PC-3 (cell line): ENCODE data around the gene RIN1. TPM values are rescaled to one million over a fixed set of nuclear protein-coding genes. Genes with fewer than 3 reads are reported as not detected.
"Not testable (repeated sequence)": the region's sequence is repeated elsewhere in the genome, so short reads cannot be mapped to it uniquely, and the experiment has no call there.

Experiments used
- ATAC-seq: fragments of 200-7000 bp; cut with Tn5 transposase; 2 replicates; pipeline ENCODE4 v1.9.1; 2020; ENCODE audit warnings: mild to moderate bottlenecking, moderate library complexity
- BruUV-seq: library from RNA; stranded (reverse); fragments of 400-500 nt; replicated peaks from 2 replicates; lab custom pipeline; 2021; lab: Mats Ljungman, UMichigan
- CTCF ChIA-PET: fragments of 300-600 bp; sonication (Branson Sonifier 250); formaldehyde crosslinking; loops from one replicate; lab custom pipeline; 2022; ENCODE audit warnings: antibody characterized with exemption; lab: Charles Lee
- POLR2A ChIA-PET: fragments of 300-600 bp; sonication (Branson Sonifier 250); formaldehyde crosslinking; loops from one replicate; lab custom pipeline; 2022; ENCODE audit warnings: antibody characterized with exemption; ENCODE audit not compliant: unreplicated experiment; lab: Charles Lee
- DNase-seq: peaks from one replicate; pipeline ENCODE4 v3.0.0-alpha.2; 2015
- H2AFZ ChIP-seq: fragments of 300-600 bp; sonication (generic); 2 replicates; pipeline ENCODE4 v1.6.0; 2016; ENCODE audit warnings: antibody characterized with exemption, low read length
- H3F3A ChIP-seq: fragments of 300-600 bp; sonication (generic); one replicate; pipeline ENCODE4 v1.6.0; 2017; ENCODE audit warnings: antibody characterized with exemption, low read length, control low read depth, mild to moderate bottlenecking; ENCODE audit not compliant: unreplicated experiment
- H3K27ac ChIP-seq: fragments of 300-600 bp; sonication (generic); 2 replicates; pipeline ENCODE4 v1.5.1; 2016; ENCODE audit warnings: mild to moderate bottlenecking, low read length
- H3K27me3 ChIP-seq: fragments of 300-600 bp; sonication (generic); 2 replicates; pipeline ENCODE4 v1.6.1; 2016; ENCODE audit warnings: low read length, mixed read lengths
- H3K36me3 ChIP-seq: fragments of 300-600 bp; sonication (generic); 2 replicates; pipeline ENCODE4 v1.6.1; 2016; ENCODE audit warnings: low read depth, mixed run types, low read length, mixed read lengths
- H3K4me1 ChIP-seq: fragments of 300-600 bp; sonication (generic); 2 replicates; pipeline ENCODE4 v1.5.1; 2016; ENCODE audit warnings: low read length; ENCODE audit not compliant: insufficient read depth
- H3K4me2 ChIP-seq: fragments of 300-600 bp; sonication (generic); 2 replicates; pipeline ENCODE4 v1.6.0; 2016; ENCODE audit warnings: low read length
- H3K4me3 ChIP-seq: fragments of 300-600 bp; sonication (generic); 2 replicates; pipeline ENCODE4 v1.5.1; 2016; ENCODE audit warnings: mild to moderate bottlenecking, low read length, mixed read lengths
- H3K79me2 ChIP-seq: fragments of 300-600 bp; sonication (generic); 2 replicates; pipeline ENCODE4 v1.6.1; 2017; ENCODE audit warnings: low read length, mixed read lengths
- H3K9ac ChIP-seq: fragments of 300-600 bp; sonication (generic); 2 replicates; pipeline ENCODE4 v1.6.0; 2016; ENCODE audit warnings: mild to moderate bottlenecking, low read length
- H3K9me2 ChIP-seq: fragments of 300-600 bp; sonication (generic); replicated peaks from 2 replicates; pipeline ENCODE4 v1.6.1; 2016; ENCODE audit warnings: mixed run types, low read length, mixed read lengths
- H3K9me3 ChIP-seq: fragments of 300-600 bp; sonication (generic); 2 replicates; pipeline ENCODE4 v1.6.1; 2016; ENCODE audit warnings: low read length, mixed read lengths
- H4K20me1 ChIP-seq: fragments of 300-600 bp; sonication (generic); 2 replicates; pipeline ENCODE4 v1.6.1; 2016; ENCODE audit warnings: low read length, mixed read lengths
- EZH2 ChIP-seq: fragments of 300-600 bp; sonication (generic); IDR thresholded peaks from one replicate; pipeline ENCODE4 v1.6.1; 2017; ENCODE audit warnings: antibody characterized with exemption, mild to moderate bottlenecking, low read length; ENCODE audit not compliant: unreplicated experiment
- EZH2phosphoT487 ChIP-seq: fragments of 300-600 bp; sonication (generic); IDR thresholded peaks from 2 replicates; pipeline ENCODE4 v1.6.1; 2018; ENCODE audit warnings: mild to moderate bottlenecking, antibody characterized with exemption, low read length, borderline replicate concordance
- intact Hi-C: fragments of 100-400 bp; cut with micrococcal nuclease; formaldehyde crosslinking; loops from 2 replicates; pipeline ENCODE4 v1.9.0; 2023
- total RNA-seq: library from RNA; depleted of rRNA; stranded (reverse); fragments of >200 nt; gene quantifications from 2 replicates; pipeline ENCODE4 v1.2.3, GENCODE V29; 2014
- TF ChIP-seq, protein P1 (sequence below): fragments of 300-600 bp; sonication (generic); conservative IDR thresholded peaks from 2 replicates; pipeline ENCODE4 v1.5.1; 2017; ENCODE audit warnings: antibody characterized with exemption, low read depth, mild to moderate bottlenecking, low read length

Gene RIN1
- total RNA-seq, 1 experiment from 2014 or later, result 41.2 TPM

DNA sequence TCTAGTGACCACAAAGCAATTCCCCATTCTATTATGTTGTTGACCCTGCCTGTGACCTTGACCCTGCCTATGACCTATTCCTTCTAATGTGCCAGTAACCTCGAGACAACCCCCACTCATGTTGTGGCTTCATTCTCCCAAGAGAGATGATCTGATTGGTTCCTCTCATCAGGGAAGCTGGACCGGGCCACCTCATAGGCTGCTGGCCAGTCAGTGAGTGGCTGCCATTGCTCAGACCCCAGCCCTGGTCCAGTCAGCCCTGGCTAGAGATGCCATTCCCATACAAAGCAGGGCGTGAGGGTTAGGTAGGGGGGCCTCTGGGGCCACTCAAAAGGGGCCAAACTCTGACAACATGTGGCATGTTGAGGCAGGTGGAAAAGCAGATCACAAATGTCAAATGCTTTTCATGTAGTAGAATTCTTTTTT is 23.4 kb upstream of the RIN1 start:
- H3K9me2 ChIP-seq, result no peaks in the 10 kb centered on the region
- no peak overlapping the region for H2AFZ ChIP-seq
- peaks cover 7% of the 10 kb centered on the region; the same call in 1 of the 2 replicates for H3K36me3 ChIP-seq
- H3K79me2 ChIP-seq, result no peaks in the 10 kb centered on the region
- H3K4me2 ChIP-seq, result no peak overlapping the region
- H3K9me3 ChIP-seq, result no peaks in the 10 kb centered on the region
- ATAC-seq (no peak), DNase-seq (no peak)
- no peak overlapping the region for H3K9ac ChIP-seq
- H3K27ac ChIP-seq, result no peak overlapping the region
- H3K4me3 ChIP-seq, result no peak overlapping the region
- no peaks in the 10 kb centered on the region for H3K4me1 ChIP-seq
- ChIA-PET POLR2A (no interaction called here), CTCF (no interaction called here)
- intact Hi-C loops, result no loop called here
- BruUV-seq, result no TSS peak
- H3F3A ChIP-seq, result peaks cover 6% of the 10 kb centered on the region
- no peaks in the 10 kb centered on the region for H4K20me1 ChIP-seq
- TF ChIP-seq EZH2phosphoT487 (no peak), EZH2 (no peak)
- TF ChIP-seq, protein P1, sequence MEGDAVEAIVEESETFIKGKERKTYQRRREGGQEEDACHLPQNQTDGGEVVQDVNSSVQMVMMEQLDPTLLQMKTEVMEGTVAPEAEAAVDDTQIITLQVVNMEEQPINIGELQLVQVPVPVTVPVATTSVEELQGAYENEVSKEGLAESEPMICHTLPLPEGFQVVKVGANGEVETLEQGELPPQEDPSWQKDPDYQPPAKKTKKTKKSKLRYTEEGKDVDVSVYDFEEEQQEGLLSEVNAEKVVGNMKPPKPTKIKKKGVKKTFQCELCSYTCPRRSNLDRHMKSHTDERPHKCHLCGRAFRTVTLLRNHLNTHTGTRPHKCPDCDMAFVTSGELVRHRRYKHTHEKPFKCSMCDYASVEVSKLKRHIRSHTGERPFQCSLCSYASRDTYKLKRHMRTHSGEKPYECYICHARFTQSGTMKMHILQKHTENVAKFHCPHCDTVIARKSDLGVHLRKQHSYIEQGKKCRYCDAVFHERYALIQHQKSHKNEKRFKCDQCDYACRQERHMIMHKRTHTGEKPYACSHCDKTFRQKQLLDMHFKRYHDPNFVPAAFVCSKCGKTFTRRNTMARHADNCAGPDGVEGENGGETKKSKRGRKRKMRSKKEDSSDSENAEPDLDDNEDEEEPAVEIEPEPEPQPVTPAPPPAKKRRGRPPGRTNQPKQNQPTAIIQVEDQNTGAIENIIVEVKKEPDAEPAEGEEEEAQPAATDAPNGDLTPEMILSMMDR, result no peak
- no peaks in the 10 kb centered on the region for H3K27me3 ChIP-seq

DNA sequence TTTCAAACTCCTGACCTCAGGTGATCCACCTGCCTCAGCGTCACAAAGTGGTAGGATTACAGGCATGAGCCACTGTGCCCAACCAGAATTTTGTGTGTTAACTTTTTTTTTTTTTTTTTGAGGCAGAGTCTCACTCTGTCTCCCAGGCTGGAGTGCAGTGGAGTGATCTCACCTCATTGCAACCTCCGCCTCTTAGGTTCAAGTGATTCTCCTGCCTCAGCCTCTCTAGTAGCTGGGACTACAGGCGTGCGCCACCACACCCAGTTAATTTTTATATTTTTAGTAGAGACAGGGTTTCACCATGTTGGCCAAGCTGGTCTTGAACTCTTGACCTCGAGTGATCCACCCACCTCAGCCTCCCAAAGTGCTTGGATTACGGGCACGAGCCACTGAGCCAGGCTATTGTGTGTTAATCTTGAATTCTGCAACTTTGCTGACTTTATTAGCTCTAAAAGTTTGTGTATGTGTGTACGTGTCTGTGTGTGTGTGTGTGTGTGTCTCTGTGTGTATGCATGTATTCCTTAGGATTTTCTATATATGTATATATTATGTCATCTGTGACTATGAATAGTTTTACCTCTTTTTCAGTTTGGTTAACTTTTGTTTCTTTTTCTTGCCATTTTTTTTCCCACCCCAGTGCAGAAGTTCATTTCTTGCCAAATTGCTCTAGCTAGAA is 14.5 kb upstream of the RIN1 start:
- H3K27me3 ChIP-seq, H3K36me3 ChIP-seq, H3K9me2 ChIP-seq, BruUV-seq, H3K9ac ChIP-seq, DNase-seq, H3K27ac ChIP-seq, H3K4me2 ChIP-seq, ATAC-seq, H3K9me3 ChIP-seq, H3F3A ChIP-seq, intact Hi-C loops, H2AFZ ChIP-seq, H4K20me1 ChIP-seq, H3K4me3 ChIP-seq: not testable (repeated sequence)
- peaks cover 17% of the 10 kb centered on the region for H3K4me1 ChIP-seq
- ChIA-PET POLR2A (interaction anchor here (0.5 kb wide), 1 partner anchor 349 kb away, joined by 3 read pairs; the partner anchor contains the start of genes BANF1 and EIF1AD), CTCF (interaction anchor here (1.0 kb wide), 1 partner anchor 13 kb away, joined by 3 read pairs; no protein-coding TSS in a partner anchor)
- H3K79me2 ChIP-seq, result peaks cover 15% of the 10 kb centered on the region

DNA sequence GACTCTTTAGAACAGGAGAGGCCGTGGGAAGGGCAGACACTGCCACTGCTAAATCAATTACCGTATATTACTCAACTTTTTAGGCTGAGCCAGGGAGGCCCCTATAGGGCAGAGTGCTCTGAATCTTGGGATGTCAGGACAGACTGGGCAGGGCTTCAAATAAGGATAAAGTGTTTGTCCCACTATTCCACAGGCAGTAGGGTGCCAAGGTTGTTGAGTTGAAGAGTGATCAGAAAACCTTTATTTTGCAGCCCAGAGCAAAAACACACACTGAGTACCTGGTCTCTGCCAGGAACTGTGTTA is 12.8 kb upstream of the RIN1 start:
- H3K4me2 ChIP-seq, result no peak overlapping the region
- ChIA-PET POLR2A (no interaction called here), CTCF (no interaction called here)
- no peaks in the 10 kb centered on the region for H3K9me2 ChIP-seq
- no peaks in the 10 kb centered on the region for H3K9me3 ChIP-seq
- TF ChIP-seq EZH2phosphoT487 (no peak), EZH2 (no peak)
- TF ChIP-seq, protein P1, result no peak
- no peak overlapping the region for H3K9ac ChIP-seq
- intact Hi-C loops, result loop anchor here (2.0 kb wide), 1 partner anchor 22 kb away; the partner anchor contains the start of gene SLC29A2
- H2AFZ ChIP-seq, result no peak overlapping the region
- H3K27ac ChIP-seq, result no peak overlapping the region
- DNase-seq (no peak), ATAC-seq (no peak)
- H3K79me2 ChIP-seq, result peaks cover 25% of the 10 kb centered on the region
- H4K20me1 ChIP-seq, result no peaks in the 10 kb centered on the region
- no peak overlapping the region for H3K4me3 ChIP-seq
- H3F3A ChIP-seq, result no peaks in the 10 kb centered on the region
- peaks cover 25% of the 10 kb centered on the region for H3K4me1 ChIP-seq
- no TSS peak for BruUV-seq
- H3K27me3 ChIP-seq, result no peaks in the 10 kb centered on the region
- no peaks in the 10 kb centered on the region for H3K36me3 ChIP-seq
